ENCODE data around the gene EXOC4.

The EXOC4 gene

DNA sequence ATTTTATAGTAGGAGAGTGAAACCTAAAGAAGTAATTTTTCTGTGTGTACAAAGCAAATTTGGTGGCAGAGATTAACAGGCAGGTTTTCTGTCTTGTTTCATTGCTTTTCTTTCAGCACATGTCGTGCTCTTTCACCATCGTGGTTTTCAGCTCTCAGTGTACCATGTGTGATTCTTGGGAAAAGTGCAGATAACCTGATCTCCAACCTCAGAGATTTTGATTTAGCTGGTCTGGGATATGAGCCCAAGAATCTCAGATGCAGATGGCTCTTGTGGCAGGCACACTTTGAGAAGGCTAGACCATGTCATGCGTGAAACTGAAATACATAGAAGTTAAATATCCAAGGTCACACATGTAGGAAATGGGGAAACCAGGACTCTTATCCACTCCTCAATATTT is 317.4 kb downstream of the EXOC4 start:
- H3K36me3 ChIP-seq, result peaks cover 0 to 3% (median 0%) of the 10 kb centered on the region in 11 experiments; a peak in 3 of 22 replicates
- peaks cover 0 to 23% (median 0%) of the 10 kb centered on the region in 11 experiments; a peak in 3 of 22 replicates for H4K20me1 ChIP-seq
- H3K4me2 ChIP-seq, result no peak overlapping the region
- no peak overlapping the region for H3K9ac ChIP-seq
- H3K4me3 ChIP-seq, result no peak overlapping the region
- H3K4me1 ChIP-seq, result no peaks in the 10 kb centered on the region
- no peak overlapping the region for H3K27ac ChIP-seq
- no peaks in the 10 kb centered on the region for H3K27me3 ChIP-seq
- no peaks in the 10 kb centered on the region for H3K9me3 ChIP-seq (replicated peaks in 1 of 11)
- no peak for TF ChIP-seq Cebpa-rat (IDR thresholded peaks at IDR 0.05)

- peaks cover 0 to 4% (median 0%) of the 10 kb centered on the region in 11 experiments; a peak in 2 of 22 replicates for H3K36me3 ChIP-seq
- no peak overlapping the region for H3K27ac ChIP-seq
- H3K9me3 ChIP-seq (replicated peaks in 1 of 11), result no peaks in the 10 kb centered on the region
- peaks cover 0 to 28% (median 0%) of the 10 kb centered on the region in 11 experiments; a peak in 3 of 22 replicates for H4K20me1 ChIP-seq
- no peaks in the 10 kb centered on the region for H3K4me1 ChIP-seq
- H3K9ac ChIP-seq, result no peak overlapping the region
- H3K27me3 ChIP-seq, result no peaks in the 10 kb centered on the region
- H3K4me3 ChIP-seq, result no peak overlapping the region
- no peak overlapping the region for H3K4me2 ChIP-seq
- TF ChIP-seq Cebpa-rat (IDR thresholded peaks at IDR 0.05), result no peak
Measured at GRCh38 chr7:133571076-133571475, 318.2 kb downstream of the EXOC4 start.

GRCh38 chr7:133572087-133572486 is 319.2 kb downstream of the EXOC4 start:
- no peak for TF ChIP-seq Cebpa-rat (IDR thresholded peaks at IDR 0.05)
- Histone ChIP-seq H3K9ac (no peak overlapping the region), H4K20me1 (peaks cover 0 to 35% (median 0%) of the 10 kb centered on the region in 11 experiments; a peak in 3 of 22 replicates), H3K4me3 (no peak overlapping the region), H3K4me1 (no peaks in the 10 kb centered on the region), H3K9me3 (replicated peaks in 1 of 11) (no peaks in the 10 kb centered on the region), H3K36me3 (peaks cover 0 to 12% (median 0%) of the 10 kb centered on the region in 11 experiments; a peak in 5 of 22 replicates), H3K4me2 (no peak overlapping the region), H3K27me3 (no peaks in the 10 kb centered on the region), H3K27ac (no peak overlapping the region)

- H3K9me3 ChIP-seq (replicated peaks in 1 of 11), result no peaks in the 10 kb centered on the region
Measured at GRCh38 chr7:133572843-133573242, 320.0 kb downstream of the EXOC4 start.

DNA sequence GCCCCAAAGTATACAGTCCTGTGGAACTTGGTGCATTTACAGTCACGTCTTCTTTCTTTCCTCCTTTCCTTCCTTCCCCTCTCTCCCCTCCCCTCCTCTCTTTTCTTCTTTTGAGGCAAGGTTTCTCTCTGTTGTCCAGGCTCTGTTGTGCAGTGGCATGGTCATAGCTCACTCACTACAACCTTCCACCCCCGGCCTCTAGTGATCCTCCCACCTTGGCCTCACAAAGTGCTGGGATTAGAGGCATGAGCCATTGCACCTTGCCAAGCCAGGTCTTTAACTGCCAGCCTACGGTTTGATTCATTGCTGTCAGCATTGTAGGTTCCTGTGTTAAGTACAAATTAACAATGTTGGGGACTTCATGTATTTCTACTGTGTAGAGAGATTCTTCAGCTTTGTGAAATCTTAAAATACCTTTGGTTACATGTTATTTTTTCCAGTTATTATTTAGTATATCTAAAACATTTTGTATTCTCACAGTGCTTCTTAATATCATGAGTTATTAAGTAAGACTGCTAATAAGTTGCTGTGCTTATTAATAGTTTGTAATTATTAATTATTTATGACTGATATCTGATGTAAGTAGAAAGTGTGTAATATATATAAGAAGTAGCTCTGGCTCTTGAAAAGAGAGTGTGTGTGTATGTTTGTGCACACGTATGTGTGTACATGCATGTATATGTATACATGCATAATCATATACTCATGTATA is 320.8 kb downstream of the EXOC4 start:
- Histone ChIP-seq H3K4me1 (no peaks in the 10 kb centered on the region), H3K27ac (no peak overlapping the region), H3K27me3 (no peaks in the 10 kb centered on the region), H4K20me1 (peaks cover 0 to 35% (median 0%) of the 10 kb centered on the region in 11 experiments; a peak in 3 of 22 replicates), H3K9ac (no peak overlapping the region), H3K4me2 (no peak overlapping the region), H3K36me3 (peaks cover 0 to 12% (median 0%) of the 10 kb centered on the region in 11 experiments; a peak in 5 of 22 replicates), H3K4me3 (no peak overlapping the region), H3K9me3 (replicated peaks in 1 of 11) (no peaks in the 10 kb centered on the region)
- no peak for TF ChIP-seq Cebpa-rat (IDR thresholded peaks at IDR 0.05)

More at GRCh38 chr7:133572843-133573242, 320.0 kb downstream of the EXOC4 start:
- Histone ChIP-seq H3K27me3 (no peaks in the 10 kb centered on the region), H3K36me3 (peaks cover 0 to 12% (median 0%) of the 10 kb centered on the region in 11 experiments; a peak in 5 of 22 replicates), H3K4me1 (no peaks in the 10 kb centered on the region), H3K27ac (no peak overlapping the region), H3K4me2 (no peak overlapping the region), H3K4me3 (no peak overlapping the region), H4K20me1 (peaks cover 0 to 35% (median 0%) of the 10 kb centered on the region in 11 experiments; a peak in 3 of 22 replicates), H3K9ac (no peak overlapping the region)
- TF ChIP-seq Cebpa-rat (IDR thresholded peaks at IDR 0.05), result no peak

DNA sequence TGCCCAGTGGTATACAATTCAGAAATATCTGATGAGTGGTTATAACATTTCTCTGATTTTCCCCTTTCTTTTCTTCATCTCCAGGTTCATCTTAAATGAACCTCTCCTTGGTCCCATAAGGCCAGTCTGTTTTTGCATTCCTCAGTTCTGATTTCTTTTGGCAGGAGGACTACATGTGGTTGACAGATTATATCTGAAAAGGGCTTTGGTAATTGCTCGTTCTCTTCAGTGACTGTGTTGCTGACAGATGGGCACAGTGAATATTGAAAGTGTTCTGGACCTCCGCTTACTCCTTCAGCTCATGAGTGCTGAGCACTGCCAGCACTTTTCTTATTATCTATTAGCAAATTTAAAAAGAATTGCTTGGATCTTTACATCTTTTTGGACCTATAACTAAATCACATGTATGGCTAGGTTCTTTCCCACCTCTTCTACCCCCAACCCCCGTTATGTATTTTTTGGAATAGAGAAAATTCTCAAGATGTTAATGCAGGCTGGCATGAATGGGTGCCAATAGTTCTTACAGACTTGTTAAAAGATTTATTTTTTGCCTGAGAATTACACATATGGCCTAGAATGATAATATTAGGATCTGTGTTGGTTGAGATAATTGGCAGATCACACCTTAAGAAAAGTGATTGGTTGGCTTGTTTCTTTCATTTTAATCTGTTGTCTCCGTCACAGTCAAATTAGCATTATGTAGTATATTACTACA is 323.0 kb downstream of the EXOC4 start:
- no peak overlapping the region for H3K27ac ChIP-seq
- no peak overlapping the region for H3K9ac ChIP-seq
- peaks cover 0 to 9% (median 3%) of the 10 kb centered on the region in 11 experiments; a peak in 6 of 22 replicates for H3K9me3 ChIP-seq (replicated peaks in 1 of 11)
- no peak overlapping the region for H3K4me3 ChIP-seq
- H3K36me3 ChIP-seq, result peaks cover 0 to 26% (median 7%) of the 10 kb centered on the region in 11 experiments; a peak in 14 of 22 replicates
- TF ChIP-seq Cebpa-rat (IDR thresholded peaks at IDR 0.05), result no peak
- peaks cover 0 to 29% (median 0%) of the 10 kb centered on the region in 11 experiments; a peak in 3 of 22 replicates for H4K20me1 ChIP-seq
- H3K27me3 ChIP-seq, result no peaks in the 10 kb centered on the region
- no peaks in the 10 kb centered on the region for H3K4me1 ChIP-seq
- H3K4me2 ChIP-seq, result no peak overlapping the region

- peaks cover 0 to 30% (median 7%) of the 10 kb centered on the region in 11 experiments; a peak in 14 of 22 replicates for H3K36me3 ChIP-seq
- H3K9me3 ChIP-seq (replicated peaks in 1 of 11), result peaks cover 0 to 12% (median 5%) of the 10 kb centered on the region in 11 experiments; a peak in 6 of 22 replicates
- no peaks in the 10 kb centered on the region for H3K4me1 ChIP-seq
- no peak overlapping the region for H3K27ac ChIP-seq
- peaks cover 0 to 29% (median 0%) of the 10 kb centered on the region in 11 experiments; a peak in 3 of 22 replicates for H4K20me1 ChIP-seq
- no peaks in the 10 kb centered on the region for H3K27me3 ChIP-seq
- no peak overlapping the region for H3K4me3 ChIP-seq
- no peak overlapping the region for H3K9ac ChIP-seq
- no peak for TF ChIP-seq Cebpa-rat (IDR thresholded peaks at IDR 0.05)
- no peak overlapping the region for H3K4me2 ChIP-seq
Measured at GRCh38 chr7:133576612-133577168, 323.8 kb downstream of the EXOC4 start.

- Histone ChIP-seq H3K36me3 (peaks cover 0 to 28% (median 9%) of the 10 kb centered on the region in 11 experiments; a peak in 13 of 22 replicates), H3K27ac (no peak overlapping the region), H3K4me3 (no peak overlapping the region), H3K27me3 (no peaks in the 10 kb centered on the region), H3K9ac (no peak overlapping the region), H4K20me1 (peaks cover 0 to 12% (median 0%) of the 10 kb centered on the region in 11 experiments; a peak in 3 of 22 replicates), H3K4me1 (peaks cover 0 to 26% (median 8%) of the 10 kb centered on the region in 10 experiments; a peak in 13 of 20 replicates), H3K9me3 (replicated peaks in 1 of 11) (peaks cover 6 to 28% (median 9%) of the 10 kb centered on the region in 11 experiments; a peak in 11 of 22 replicates), H3K4me2 (no peak overlapping the region)
- no peak for TF ChIP-seq Cebpa-rat (IDR thresholded peaks at IDR 0.05)
Measured at GRCh38 chr7:133582766-133583523, 330.1 kb downstream of the EXOC4 start.
